GM18502 (cell line): ENCODE measurements around the gene CCL17.
A peak's percentile ranks its signal among the peaks of the same experiment; 100 is the strongest.
"Not testable (repeated sequence)": the region's sequence is repeated elsewhere in the genome, so short reads cannot be mapped to it uniquely, and the experiment has no call there.

Source experiments
- ATAC-seq: cut with Tn5 transposase; IDR thresholded peaks from one replicate; pipeline ENCODE4 v1.9.1; 2021; ENCODE audit warnings: mild to moderate bottlenecking; ENCODE audit not compliant: unreplicated experiment, poor library complexity

CCL17 gene

GRCh38 chr16:57427307-57427706 lies 22.7 kb downstream of the CCL17 start:
- ATAC-seq: no peak

GRCh38 chr16:57427824-57428223 lies 23.3 kb downstream of the CCL17 start:
- ATAC-seq: no peak

GRCh38 chr16:57430955-57431354 lies 26.4 kb downstream of the CCL17 start:
- ATAC-seq: no peak

- no peak for ATAC-seq
Measured at GRCh38 chr16:57432505-57432904, 27.9 kb downstream of the CCL17 start.

GRCh38 chr16:57432989-57433388 lies 28.4 kb downstream of the CCL17 start:
- ATAC-seq: no peak

- no peak for ATAC-seq
Measured at GRCh38 chr16:57434003-57434402, 29.4 kb downstream of the CCL17 start.

- ATAC-seq: no peak
Measured at GRCh38 chr16:57435838-57436237, 31.3 kb downstream of the CCL17 start.

GRCh38 chr16:57439947-57440346 lies 35.4 kb downstream of the CCL17 start:
- not testable (repeated sequence) for ATAC-seq

- ATAC-seq: not testable (repeated sequence)
Measured at GRCh38 chr16:57440551-57440950, 36.0 kb downstream of the CCL17 start.

GRCh38 chr16:57444711-57445110 lies 40.1 kb downstream of the CCL17 start:
- ATAC-seq: no peak

GRCh38 chr16:57445510-57445909 lies 40.9 kb downstream of the CCL17 start:
- no peak for ATAC-seq

- ATAC-seq: peak; percentile 39
Measured at GRCh38 chr16:57446531-57447185, 42.1 kb downstream of the CCL17 start.

GRCh38 chr16:57447186-57447962 lies 42.8 kb downstream of the CCL17 start, which contains the start of the genes CIAPIN1 and COQ9:
Gene CIAPIN1, minus strand, starts transcription at chr16:57447385. Its CDS starts 6,457 bp downstream, at chr16:57440928.
Gene COQ9, plus strand, starts transcription at chr16:57447479. Its CDS starts 27 bp downstream, at chr16:57447506.
- ATAC-seq: peak; percentile 96

GRCh38 chr16:57452021-57452420 lies 47.5 kb downstream of the CCL17 start:
- ATAC-seq: no peak

GRCh38 chr16:57462209-57462977 lies 57.8 kb downstream of the CCL17 start, which contains the start of gene POLR2C:
Gene POLR2C, plus strand, starts transcription at chr16:57462679. Its CDS starts 46 bp downstream, at chr16:57462725.
- ATAC-seq: peak; percentile 90

GRCh38 chr16:57462978-57463362 lies 58.4 kb downstream of the CCL17 start:
- ATAC-seq: peak; percentile 17

GRCh38 chr16:57464523-57464922 lies 60.0 kb downstream of the CCL17 start:
- no peak for ATAC-seq
